OCI-LY7 (cell line): Measurements from ENCODE around the gene RMI2.

Source experiments
- CTCF ChIP-seq: fragments of 200-600 bp; sonication (generic); conservative IDR thresholded peaks from 2 replicates; pipeline ENCODE4 v1.5.1; 2014; ENCODE audit warnings: mild to moderate bottlenecking, antibody characterized with exemption, low read length, moderate library complexity, mixed read lengths
- EZH2phosphoT487 ChIP-seq: fragments of 200-600 bp; sonication (generic); IDR thresholded peaks from 2 replicates; pipeline ENCODE4 v1.6.1; 2018; ENCODE audit warnings: low read depth, borderline replicate concordance, mild to moderate bottlenecking, mixed run types, antibody characterized with exemption, low read length, moderate library complexity, mixed read lengths

GRCh38 chr16:11361701-11362451 lies 16.6 kb downstream of the RMI2 start:
- TF ChIP-seq EZH2phosphoT487 (no peak), CTCF (no peak)
